Measurements from ENCODE around the gene PDZD4. TPM values are rescaled to one million over a fixed set of nuclear protein-coding genes. Genes with fewer than 3 reads are reported as not detected.

Gene PDZD4
- total and polyA plus RNA-seq, 2 of the 4 experiments (the other 2 are of a cell fraction), result under 0.01 to 0.38 TPM

- TF ChIP-seq MXI1 (IDR thresholded peaks at IDR 0.05; ENCODE audit: borderline replicate concordance, low read depth, low read length), result no peak
Measured at GRCh38 chrX:153868576-153869472, 38.5 kb upstream of the PDZD4 start (continued).

DNA sequence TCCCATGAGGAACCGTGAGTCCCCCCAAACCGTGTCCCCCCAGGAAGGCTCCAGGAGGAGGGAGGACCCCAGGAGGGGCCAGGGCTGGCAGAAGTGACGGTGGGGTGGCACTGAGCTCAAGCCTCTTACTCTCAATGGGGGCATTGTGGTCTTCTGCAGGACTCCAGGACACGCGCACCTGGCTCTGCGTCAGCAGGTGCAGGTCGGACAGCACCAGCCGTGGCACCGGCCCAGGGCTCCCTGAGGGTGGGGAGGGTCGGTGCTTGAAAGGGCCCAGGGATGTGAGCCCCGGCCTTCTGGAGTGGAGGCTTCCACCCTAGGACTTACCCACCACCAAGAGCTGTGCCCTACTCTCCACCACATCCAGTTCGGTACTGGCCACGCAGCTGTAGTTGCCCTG lies 37.3 kb upstream of the PDZD4 start:
- Histone ChIP-seq H2BK20ac (ENCODE audit: low read depth, low read length) (no peak overlapping the region), H4K91ac (ENCODE audit: insufficient read depth, low read depth, low read length) (no peak overlapping the region), H3K4me1 (ENCODE audit: control insufficient read depth, insufficient read depth, low read length) (no peaks in the 10 kb centered on the region), H3K18ac (ENCODE audit: low read depth, low read length) (no peak overlapping the region), H2AK5ac (ENCODE audit: low read depth, low read length) (no peak overlapping the region), H3K4ac (ENCODE audit: low read depth, low read length) (no peak overlapping the region), H3K23ac (ENCODE audit: low read depth, low read length) (no peak overlapping the region), H3K4me2 (ENCODE audit: low read depth, low read length) (no peak overlapping the region), H3K56ac (ENCODE audit: extremely low read depth, insufficient read depth, low read length) (no peak overlapping the region), H3K14ac (replicated peaks; ENCODE audit: low read depth, low read length) (no peak overlapping the region), H2AK9ac (replicated peaks; ENCODE audit: low read depth, low read length, poor library complexity) (no peak overlapping the region), H3K79me1 (ENCODE audit: low read depth in 1 of 2, low read length in 2 of 2) (no peaks in the 10 kb centered on the region), H2AFZ (replicated peaks; ENCODE audit: low read length, poor library complexity) (no peak overlapping the region), H4K5ac (ENCODE audit: low read depth, low read length) (no peak overlapping the region), H4K8ac (ENCODE audit: low read depth in 2 of 2, low read length in 2 of 2) (no peak overlapping the region), H4K20me1 (ENCODE audit: insufficient read depth, low read length) (no peaks in the 10 kb centered on the region), H3K27ac (ENCODE audit: insufficient read depth, low read length) (no peak overlapping the region), H2BK15ac (ENCODE audit: low read depth, low read length) (no peak overlapping the region), H3K4me3 (ENCODE audit: insufficient read depth, low read depth, low read length) (no peak overlapping the region), H3K9ac (ENCODE audit: low read depth, low read length) (no peak overlapping the region), H3K9me1 (ENCODE audit: insufficient read depth, low read length) (no peaks in the 10 kb centered on the region), H2BK5ac (ENCODE audit: low read depth, low read length, poor library complexity, severe bottlenecking) (no peak overlapping the region), H3K9me3 (ENCODE audit: control insufficient read depth, insufficient read depth, low read length) (peaks cover 7% of the 10 kb centered on the region), H3K27me3 (ENCODE audit: control insufficient read depth, insufficient read depth, low read length) (peaks cover 20% of the 10 kb centered on the region), H2BK120ac (ENCODE audit: low read depth, low read length) (no peak overlapping the region), H3K36me3 (ENCODE audit: control insufficient read depth, insufficient read depth, low read length) (no peaks in the 10 kb centered on the region)
- in situ Hi-C loops (cut with MboI; ENCODE audit: low sequenced_read_pairs), result no loop called here
- DNase-seq, result no peak
- no TSS peak for BruUV-seq (replicated peaks)
- POLR2A ChIA-PET (ENCODE audit: unreplicated experiment), result no interaction called here
- ATAC-seq (ENCODE audit: low read depth), result no peak
- intact Hi-C loops (cut with micrococcal nuclease), result no loop called here
- WGBS, 2 experiments (ENCODE audit: extremely low coverage in 2 of 2, insufficient read length in 1 of 2), result 100% methylated on average over 1 of the region's 13 CpGs; no CpG with 5 or more reads in 1 of the 2 experiments
- CTCF ChIA-PET, result no interaction called here
- dilution Hi-C loops (cut with HindIII; ENCODE audit: low sequenced_read_pairs, unreplicated experiment), result no loop called here
- TF ChIP-seq MXI1 (IDR thresholded peaks at IDR 0.05; ENCODE audit: borderline replicate concordance, low read depth, low read length) (no peak), RFX5 (IDR thresholded peaks at IDR 0.05; ENCODE audit: low read depth, low read length) (no peak), BHLHE40 (IDR thresholded peaks at IDR 0.05; ENCODE audit: low read depth, low read length) (no peak), ELK1 (IDR thresholded peaks at IDR 0.05; ENCODE audit: borderline replicate concordance, low read depth, low read length) (no peak), MAZ (IDR thresholded peaks at IDR 0.05; ENCODE audit: borderline replicate concordance, low read depth, low read length) (no peak), POLR2A (IDR thresholded peaks at IDR 0.05; ENCODE audit: low read depth, low read length) (no peak), CHD1 (IDR thresholded peaks at IDR 0.05; ENCODE audit: low read depth, low read length) (no peak), MAFK (IDR thresholded peaks at IDR 0.05; ENCODE audit: low read depth, low read length) (no peak), RCOR1 (IDR thresholded peaks at IDR 0.05; ENCODE audit: insufficient replicate concordance, low read length) (no peak), RAD21 (IDR thresholded peaks at IDR 0.05; ENCODE audit: low read length) (no peak), CEBPB (IDR thresholded peaks at IDR 0.05; ENCODE audit: low read depth, low read length) (no peak)
- TF ChIP-seq, protein P1, sequence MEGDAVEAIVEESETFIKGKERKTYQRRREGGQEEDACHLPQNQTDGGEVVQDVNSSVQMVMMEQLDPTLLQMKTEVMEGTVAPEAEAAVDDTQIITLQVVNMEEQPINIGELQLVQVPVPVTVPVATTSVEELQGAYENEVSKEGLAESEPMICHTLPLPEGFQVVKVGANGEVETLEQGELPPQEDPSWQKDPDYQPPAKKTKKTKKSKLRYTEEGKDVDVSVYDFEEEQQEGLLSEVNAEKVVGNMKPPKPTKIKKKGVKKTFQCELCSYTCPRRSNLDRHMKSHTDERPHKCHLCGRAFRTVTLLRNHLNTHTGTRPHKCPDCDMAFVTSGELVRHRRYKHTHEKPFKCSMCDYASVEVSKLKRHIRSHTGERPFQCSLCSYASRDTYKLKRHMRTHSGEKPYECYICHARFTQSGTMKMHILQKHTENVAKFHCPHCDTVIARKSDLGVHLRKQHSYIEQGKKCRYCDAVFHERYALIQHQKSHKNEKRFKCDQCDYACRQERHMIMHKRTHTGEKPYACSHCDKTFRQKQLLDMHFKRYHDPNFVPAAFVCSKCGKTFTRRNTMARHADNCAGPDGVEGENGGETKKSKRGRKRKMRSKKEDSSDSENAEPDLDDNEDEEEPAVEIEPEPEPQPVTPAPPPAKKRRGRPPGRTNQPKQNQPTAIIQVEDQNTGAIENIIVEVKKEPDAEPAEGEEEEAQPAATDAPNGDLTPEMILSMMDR (conservative IDR thresholded peaks at IDR 0.05; ENCODE audit: low read depth, low read length), result no peak
- TF ChIP-seq, protein P2, sequence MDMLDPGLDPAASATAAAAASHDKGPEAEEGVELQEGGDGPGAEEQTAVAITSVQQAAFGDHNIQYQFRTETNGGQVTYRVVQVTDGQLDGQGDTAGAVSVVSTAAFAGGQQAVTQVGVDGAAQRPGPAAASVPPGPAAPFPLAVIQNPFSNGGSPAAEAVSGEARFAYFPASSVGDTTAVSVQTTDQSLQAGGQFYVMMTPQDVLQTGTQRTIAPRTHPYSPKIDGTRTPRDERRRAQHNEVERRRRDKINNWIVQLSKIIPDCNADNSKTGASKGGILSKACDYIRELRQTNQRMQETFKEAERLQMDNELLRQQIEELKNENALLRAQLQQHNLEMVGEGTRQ (IDR thresholded peaks at IDR 0.05; ENCODE audit: low read depth, low read length), result no peak

Data from IMR-90 (cell line).